B cell (primary cell): ENCODE data around the gene TAF10. TPM values are rescaled to one million over a fixed set of nuclear protein-coding genes. Genes with fewer than 3 reads are reported as not detected.

ENCODE experiments used
- ATAC-seq: fragments of 200-7000 bp; cut with Tn5 transposase; one replicate; pipeline ENCODE4 v1.10.0; 2021; ENCODE audit warnings: low read depth, mild to moderate bottlenecking, moderate number of reproducible peaks, moderate library complexity
- CTCF ChIA-PET: fragments of 350-600 bp; sonication (Branson Sonifier 250); formaldehyde crosslinking; loops from one replicate; lab custom pipeline; 2021; ENCODE audit warnings: antibody characterized with exemption, inconsistent platforms; lab: Charles Lee
- POLR2A ChIA-PET: fragments of 350-600 bp; sonication (Branson Sonifier 250); formaldehyde crosslinking; loops from one replicate; lab custom pipeline; 2021; ENCODE audit warnings: antibody characterized with exemption; lab: Charles Lee
- DNase-seq: peaks from one replicate; pipeline ENCODE4 v3.0.0; 2013
- H2AFZ ChIP-seq: 2 replicates; pipeline ENCODE4 v1.6.1; 2012; ENCODE audit warnings: mild to moderate bottlenecking, low read depth, low read length; ENCODE audit not compliant: insufficient read depth, poor library complexity, severe bottlenecking
- H3K27ac ChIP-seq, 2 donors: 1 replicate in 1 of 2; 2 replicates in 1 of 2; pipeline ENCODE4 v1.5.1; 2012 to 2013; ENCODE audit warnings: low read length in 2 of 2, mild to moderate bottlenecking in 2 of 2, moderate library complexity in 1 of 2
- H3K27me3 ChIP-seq, 4 experiments: fragments of 200-600 bp in 1 of 4; sonication (generic) in 1 of 4; replicated peaks in 1 of 4; 1 replicate in 2 of 4; 2 replicates in 2 of 4; pipeline versions ENCODE4 v1.6.1 to v1.7.0; 2013 to 2016; ENCODE audit warnings: low read length in 3 of 4, mild to moderate bottlenecking in 2 of 4, mixed read lengths in 1 of 4, moderate library complexity in 1 of 4; ENCODE audit not compliant: insufficient read depth in 4 of 4, control insufficient read depth in 3 of 4; ENCODE audit errors: control extremely low read depth in 1 of 4
- H3K36me3 ChIP-seq, 2 experiments: replicated peaks in 1 of 2; 1 replicate in 1 of 2; 2 replicates in 1 of 2; pipeline versions ENCODE4 v1.6.1 to v1.7.1; 2013; ENCODE audit warnings: low read length in 1 of 2; ENCODE audit not compliant: insufficient read depth in 2 of 2, control insufficient read depth in 1 of 2; ENCODE audit errors: control extremely low read depth in 1 of 2, extremely low read depth in 1 of 2
- H3K4me1 ChIP-seq, 2 donors: fragments of 200-600 bp in 1 of 2; sonication (generic) in 1 of 2; 1 replicate in 1 of 2; 2 replicates in 1 of 2; pipeline versions ENCODE4 v1.5.1 to v1.6.1; 2013 to 2017; ENCODE audit warnings: low read length in 2 of 2; ENCODE audit not compliant: control insufficient read depth in 2 of 2, insufficient read depth in 2 of 2
- H3K4me2 ChIP-seq: replicated peaks from 2 replicates; pipeline ENCODE3; 2012; ENCODE audit warnings: mild to moderate bottlenecking, low read depth, low read length; ENCODE audit not compliant: poor library complexity, severe bottlenecking
- H3K4me3 ChIP-seq, 5 experiments: fragments of 200-600 bp in 1 of 5; sonication (generic) in 1 of 5; 1 replicate in 3 of 5; 2 replicates in 2 of 5; pipeline versions ENCODE4 v1.5.1 to v1.7.0; 2011 to 2016; ENCODE audit warnings: low read length in 4 of 5, mild to moderate bottlenecking in 4 of 5, low read depth in 2 of 5, control low read depth in 1 of 5, moderate library complexity in 1 of 5; ENCODE audit not compliant: insufficient read depth in 1 of 5; ENCODE audit errors: control extremely low read depth in 1 of 5, extremely low read depth in 1 of 5
- H3K79me2 ChIP-seq: fragments of 200-600 bp; sonication (generic); one replicate; pipeline ENCODE4 v1.6.0; 2016; ENCODE audit warnings: low read length; ENCODE audit not compliant: control insufficient read depth, insufficient read depth
- H3K9ac ChIP-seq: fragments of 200-600 bp; sonication (generic); 2 replicates; pipeline ENCODE4 v1.6.1; 2017; ENCODE audit warnings: mild to moderate bottlenecking, low read length, moderate library complexity
- H3K9me3 ChIP-seq, 3 donors: one replicate each; pipeline versions ENCODE4 v1.6.1 to v1.7.1; 2013; ENCODE audit warnings: low read length in 2 of 3; ENCODE audit not compliant: control insufficient read depth in 2 of 3, insufficient read depth in 1 of 3; ENCODE audit errors: control extremely low read depth in 1 of 3
- H4K20me1 ChIP-seq: 2 replicates; pipeline ENCODE4 v1.6.0; 2012; ENCODE audit warnings: mild to moderate bottlenecking, low read length; ENCODE audit not compliant: insufficient read depth, control insufficient read depth, poor library complexity, severe bottlenecking
- H3K27ac Mint-ChIP-seq: one replicate; pipeline ENCODE4 v1.8.0; 2021; ENCODE audit warnings: mixed read lengths
- H3K27me3 Mint-ChIP-seq: one replicate; pipeline ENCODE4 v1.8.0; 2021; ENCODE audit warnings: mixed read lengths
- H3K4me1 Mint-ChIP-seq: one replicate; pipeline ENCODE4 v1.8.0; 2021; ENCODE audit warnings: mixed read lengths
- H3K4me3 Mint-ChIP-seq: one replicate; pipeline ENCODE4 v1.8.0; 2021; ENCODE audit warnings: mixed read lengths
- H3K9me3 Mint-ChIP-seq: one replicate; pipeline ENCODE4 v1.8.0; 2022; ENCODE audit warnings: mixed read lengths; ENCODE audit not compliant: insufficient read depth
- EZH2 ChIP-seq: IDR thresholded peaks from 2 replicates; pipeline ENCODE4 v1.6.1; 2012; ENCODE audit warnings: borderline replicate concordance, low read depth, mild to moderate bottlenecking, moderate library complexity, low read length; ENCODE audit not compliant: insufficient read depth, poor library complexity, severe bottlenecking
- WGBS: methylation state at CpG from one replicate; pipeline ENCODE4 v1.1.5; 2013; ENCODE audit warnings: missing lambda C conversion rate; ENCODE audit not compliant: insufficient coverage; 5-methylcytosine and 5-hydroxymethylcytosine counted together
- intact Hi-C: fragments of 100-400 bp; cut with micrococcal nuclease; formaldehyde crosslinking; loops from one replicate; pipeline ENCODE4 v1.10.0; 2022
- polyA plus RNA-seq: library from polyadenylated mRNA; depleted of rRNA; stranded (reverse); fragments of >200 nt; gene quantifications from 2 replicates; pipeline ENCODE4 v1.2.3, GENCODE V29; 2012
- total RNA-seq, 2 donors: library from RNA; stranded (reverse); fragments of 120-200 nt in 1 of 2; gene quantifications; 1 replicate in 1 of 2; 2 replicates in 1 of 2; pipeline versions ENCODE4 v1.2.3 to v1.2.4, GENCODE V29; 2013 to 2022
- TF ChIP-seq, protein P1 (sequence below): fragments of 200-600 bp; IDR thresholded peaks from one replicate; pipeline ENCODE4 v1.8.0; 2022; ENCODE audit warnings: antibody characterized with exemption, mild to moderate bottlenecking

TAF10 gene
- total and polyA plus RNA-seq, 2 donors (not counting 1 experiment from before 2014, with no cell fraction given): 114 to 156 TPM

- TF ChIP-seq, protein P1, sequence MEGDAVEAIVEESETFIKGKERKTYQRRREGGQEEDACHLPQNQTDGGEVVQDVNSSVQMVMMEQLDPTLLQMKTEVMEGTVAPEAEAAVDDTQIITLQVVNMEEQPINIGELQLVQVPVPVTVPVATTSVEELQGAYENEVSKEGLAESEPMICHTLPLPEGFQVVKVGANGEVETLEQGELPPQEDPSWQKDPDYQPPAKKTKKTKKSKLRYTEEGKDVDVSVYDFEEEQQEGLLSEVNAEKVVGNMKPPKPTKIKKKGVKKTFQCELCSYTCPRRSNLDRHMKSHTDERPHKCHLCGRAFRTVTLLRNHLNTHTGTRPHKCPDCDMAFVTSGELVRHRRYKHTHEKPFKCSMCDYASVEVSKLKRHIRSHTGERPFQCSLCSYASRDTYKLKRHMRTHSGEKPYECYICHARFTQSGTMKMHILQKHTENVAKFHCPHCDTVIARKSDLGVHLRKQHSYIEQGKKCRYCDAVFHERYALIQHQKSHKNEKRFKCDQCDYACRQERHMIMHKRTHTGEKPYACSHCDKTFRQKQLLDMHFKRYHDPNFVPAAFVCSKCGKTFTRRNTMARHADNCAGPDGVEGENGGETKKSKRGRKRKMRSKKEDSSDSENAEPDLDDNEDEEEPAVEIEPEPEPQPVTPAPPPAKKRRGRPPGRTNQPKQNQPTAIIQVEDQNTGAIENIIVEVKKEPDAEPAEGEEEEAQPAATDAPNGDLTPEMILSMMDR: no peak
- Histone ChIP-seq H3K4me1 (no peaks in the 10 kb centered on the region), H4K20me1 (no peaks in the 10 kb centered on the region), H3K9ac (no peak overlapping the region), H2AFZ (no peak overlapping the region), H3K79me2 (peaks cover 16% of the 10 kb centered on the region), H3K4me3 (no peak overlapping the region), H3K27ac (no peak overlapping the region), H3K36me3 (peaks cover 0 to 5% of the 10 kb centered on the region in 2 experiments), H3K9me3 (peaks cover 0 to 9% (median 1%) of the 10 kb centered on the region in 3 donors), H3K4me2 (no peak overlapping the region), H3K27me3 (no peaks in the 10 kb centered on the region)
- no CpG with 5 or more reads among the region's 1 CpG for WGBS
- intact Hi-C loops: no loop called here
- Mint-ChIP-seq H3K4me1 (no peaks in the 10 kb centered on the region), H3K4me3 (no peak overlapping the region), H3K27ac (no peak overlapping the region), H3K9me3 (peaks cover 10% of the 10 kb centered on the region), H3K27me3 (no peaks in the 10 kb centered on the region)
- CTCF ChIA-PET: no interaction called here
- DNase-seq (no peak), ATAC-seq (no peak)
- POLR2A ChIA-PET: no interaction called here
These were observed 28.4 kb downstream of the TAF10 start for GRCh38 chr11:6583584-6583983.

DNA sequence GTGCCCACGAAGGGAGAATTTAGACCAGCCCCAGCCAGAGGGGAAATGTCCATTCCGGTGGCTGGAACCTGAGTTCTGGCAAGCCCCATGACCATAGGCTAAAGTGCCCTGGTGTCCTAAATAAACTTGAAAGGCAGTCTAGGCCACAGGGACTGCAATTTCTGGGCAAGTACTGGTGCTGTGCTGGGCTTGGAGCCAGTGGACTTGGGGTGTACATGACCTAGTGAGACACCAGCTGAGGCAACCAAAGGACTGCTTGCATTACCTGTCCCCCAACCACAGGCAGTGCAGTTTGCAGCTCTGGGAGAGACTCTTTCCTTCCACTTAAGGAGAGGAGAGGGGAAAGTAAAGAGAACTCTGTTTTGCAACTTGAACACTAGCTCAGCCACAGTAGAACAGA is 32.3 kb downstream of the TAF10 start:
- Mint-ChIP-seq H3K27me3 (no peaks in the 10 kb centered on the region), H3K27ac (no peak overlapping the region), H3K4me3 (no peak overlapping the region), H3K4me1 (no peaks in the 10 kb centered on the region), H3K9me3 (peaks cover 10% of the 10 kb centered on the region)
- Histone ChIP-seq H2AFZ (no peak overlapping the region), H3K36me3 (peaks cover 0 to 5% of the 10 kb centered on the region in 2 experiments), H3K4me2 (no peak overlapping the region), H3K27me3 (no peaks in the 10 kb centered on the region), H3K27ac (no peak overlapping the region), H3K4me3 (no peak overlapping the region), H3K9ac (no peak overlapping the region), H3K9me3 (peaks cover 0 to 9% (median 1%) of the 10 kb centered on the region in 3 donors), H3K4me1 (no peaks in the 10 kb centered on the region), H4K20me1 (no peaks in the 10 kb centered on the region), H3K79me2 (peaks cover 14% of the 10 kb centered on the region)
- ChIA-PET POLR2A (no interaction called here), CTCF (no interaction called here)
- no CpG with 5 or more reads among the region's 2 CpGs for WGBS
- ATAC-seq (no peak), DNase-seq (no peak)
- intact Hi-C loops: no loop called here
- TF ChIP-seq, protein P1: no peak
- TF ChIP-seq EZH2: no peak
